ENCODE data around the gene AGPAT4. TPM values are rescaled to one million over a fixed set of nuclear protein-coding genes. Genes with fewer than 3 reads are reported as not detected.

AGPAT4 gene
- polyA plus RNA-seq, 1 donor (not counting 4 experiments of a cell fraction or from before 2014, with no cell fraction given), result 8.4 TPM

GRCh38 chr6:161246725-161247124 lies 27.1 kb downstream of the AGPAT4 start:
- no peak for DNase-seq (ENCODE audit: low read depth, low spot score)
- Histone ChIP-seq H3K9ac (ENCODE audit: control insufficient read depth, extremely low read depth, insufficient read depth, low read length) (no peak overlapping the region), H3K4me2 (ENCODE audit: control insufficient read depth, extremely low read depth, insufficient read depth, low read depth, low read length) (no peak overlapping the region), H3K27ac (ENCODE audit: control insufficient read depth, insufficient read depth, low read length) (no peak overlapping the region), H3K4me3 (ENCODE audit: control insufficient read depth in 2 of 3, extremely low read depth in 1 of 3, insufficient read depth in 2 of 3, low read depth in 1 of 3, low read length in 3 of 3) (no peak overlapping the region), H3K36me3 (ENCODE audit: control insufficient read depth in 2 of 2, extremely low read depth in 1 of 2, insufficient read depth in 2 of 2, low read length in 2 of 2) (peaks cover 0 to 1% of the 10 kb centered on the region in 2 experiments), H2AFZ (ENCODE audit: control insufficient read depth, low read length) (no peak overlapping the region), H4K20me1 (ENCODE audit: control insufficient read depth, extremely low read depth, insufficient read depth, low read length) (no peaks in the 10 kb centered on the region), H3K79me2 (ENCODE audit: control insufficient read depth, insufficient read depth, low read length) (no peaks in the 10 kb centered on the region), H3K27me3 (ENCODE audit: control insufficient read depth, extremely low read depth, insufficient read depth, low read length) (no peaks in the 10 kb centered on the region), H3K9me1 (ENCODE audit: control insufficient read depth, extremely low read depth, insufficient read depth, low read length) (no peaks in the 10 kb centered on the region), H3K4me1 (ENCODE audit: control insufficient read depth, extremely low read depth, insufficient read depth, low read length) (no peaks in the 10 kb centered on the region), H3K9me3 (ENCODE audit: control insufficient read depth, low read depth, low read length) (no peaks in the 10 kb centered on the region)
- dilution Hi-C loops (cut with MboI; ENCODE audit: extremely low pct_ligation_motif_present, low sequenced_read_pairs), result no loop called here
- no peak for TF ChIP-seq EZH2 (IDR thresholded peaks at IDR 0.05; ENCODE audit: low read length)
- no peak for FAIRE-seq

DNA sequence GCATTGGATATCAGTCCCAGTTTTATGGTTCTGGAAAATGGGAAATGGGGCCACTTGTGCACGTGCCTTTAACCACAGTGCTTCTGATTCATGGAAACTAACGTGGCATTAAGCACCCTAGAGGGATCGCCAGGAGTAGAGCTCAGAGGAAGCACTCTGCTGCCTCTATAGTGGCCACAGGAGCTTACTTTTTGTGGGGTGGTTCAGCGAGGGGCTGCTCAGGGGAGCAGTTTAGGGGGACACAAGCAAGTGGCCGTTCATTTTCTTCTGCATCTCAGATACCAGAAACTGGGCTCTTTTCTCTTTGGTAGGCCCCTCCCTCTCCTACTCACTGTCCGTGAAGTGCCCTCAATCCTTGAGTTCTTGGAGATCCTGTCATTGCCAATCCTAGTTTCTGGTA lies 28.5 kb downstream of the AGPAT4 start:
- H2AFZ ChIP-seq (ENCODE audit: control insufficient read depth, low read length), result no peak overlapping the region
- H3K27ac ChIP-seq (ENCODE audit: control insufficient read depth, insufficient read depth, low read length), result no peak overlapping the region
- H3K4me1 ChIP-seq (ENCODE audit: control insufficient read depth, extremely low read depth, insufficient read depth, low read length), result no peaks in the 10 kb centered on the region
- no peak for FAIRE-seq
- no peaks in the 10 kb centered on the region for H4K20me1 ChIP-seq (ENCODE audit: control insufficient read depth, extremely low read depth, insufficient read depth, low read length)
- H3K4me2 ChIP-seq (ENCODE audit: control insufficient read depth, extremely low read depth, insufficient read depth, low read depth, low read length), result no peak overlapping the region
- peaks cover 0 to 1% of the 10 kb centered on the region in 2 experiments for H3K36me3 ChIP-seq (ENCODE audit: control insufficient read depth in 2 of 2, extremely low read depth in 1 of 2, insufficient read depth in 2 of 2, low read length in 2 of 2)
- no peaks in the 10 kb centered on the region for H3K9me1 ChIP-seq (ENCODE audit: control insufficient read depth, extremely low read depth, insufficient read depth, low read length)
- no peak for DNase-seq (ENCODE audit: low read depth, low spot score)
- no peak overlapping the region for H3K9ac ChIP-seq (ENCODE audit: control insufficient read depth, extremely low read depth, insufficient read depth, low read length)
- H3K27me3 ChIP-seq (ENCODE audit: control insufficient read depth, extremely low read depth, insufficient read depth, low read length), result no peaks in the 10 kb centered on the region
- TF ChIP-seq, protein P1, sequence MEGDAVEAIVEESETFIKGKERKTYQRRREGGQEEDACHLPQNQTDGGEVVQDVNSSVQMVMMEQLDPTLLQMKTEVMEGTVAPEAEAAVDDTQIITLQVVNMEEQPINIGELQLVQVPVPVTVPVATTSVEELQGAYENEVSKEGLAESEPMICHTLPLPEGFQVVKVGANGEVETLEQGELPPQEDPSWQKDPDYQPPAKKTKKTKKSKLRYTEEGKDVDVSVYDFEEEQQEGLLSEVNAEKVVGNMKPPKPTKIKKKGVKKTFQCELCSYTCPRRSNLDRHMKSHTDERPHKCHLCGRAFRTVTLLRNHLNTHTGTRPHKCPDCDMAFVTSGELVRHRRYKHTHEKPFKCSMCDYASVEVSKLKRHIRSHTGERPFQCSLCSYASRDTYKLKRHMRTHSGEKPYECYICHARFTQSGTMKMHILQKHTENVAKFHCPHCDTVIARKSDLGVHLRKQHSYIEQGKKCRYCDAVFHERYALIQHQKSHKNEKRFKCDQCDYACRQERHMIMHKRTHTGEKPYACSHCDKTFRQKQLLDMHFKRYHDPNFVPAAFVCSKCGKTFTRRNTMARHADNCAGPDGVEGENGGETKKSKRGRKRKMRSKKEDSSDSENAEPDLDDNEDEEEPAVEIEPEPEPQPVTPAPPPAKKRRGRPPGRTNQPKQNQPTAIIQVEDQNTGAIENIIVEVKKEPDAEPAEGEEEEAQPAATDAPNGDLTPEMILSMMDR (optimal IDR thresholded peaks at IDR 0.05 in 1 of 3, IDR thresholded peaks at IDR 0.05 in 1 of 3, conservative IDR thresholded peaks at IDR 0.05 in 1 of 3; ENCODE audit: extremely low read depth in 1 of 3, insufficient read depth in 2 of 3, low read length in 3 of 3), result no peak
- no peak for TF ChIP-seq EZH2 (IDR thresholded peaks at IDR 0.05; ENCODE audit: low read length)
- dilution Hi-C loops (cut with MboI; ENCODE audit: extremely low pct_ligation_motif_present, low sequenced_read_pairs), result no loop called here
- no peaks in the 10 kb centered on the region for H3K9me3 ChIP-seq (ENCODE audit: control insufficient read depth, low read depth, low read length)
- no peak overlapping the region for H3K4me3 ChIP-seq (ENCODE audit: control insufficient read depth in 2 of 3, extremely low read depth in 1 of 3, insufficient read depth in 2 of 3, low read depth in 1 of 3, low read length in 3 of 3)
- no peaks in the 10 kb centered on the region for H3K79me2 ChIP-seq (ENCODE audit: control insufficient read depth, insufficient read depth, low read length)

- no peaks in the 10 kb centered on the region for H4K20me1 ChIP-seq (ENCODE audit: control insufficient read depth, extremely low read depth, insufficient read depth, low read length)
- no peak for TF ChIP-seq EZH2 (IDR thresholded peaks at IDR 0.05; ENCODE audit: low read length)
- TF ChIP-seq, protein P1 (optimal IDR thresholded peaks at IDR 0.05 in 1 of 3, IDR thresholded peaks at IDR 0.05 in 1 of 3, conservative IDR thresholded peaks at IDR 0.05 in 1 of 3; ENCODE audit: extremely low read depth in 1 of 3, insufficient read depth in 2 of 3, low read length in 3 of 3), result no peak
- no peaks in the 10 kb centered on the region for H3K9me1 ChIP-seq (ENCODE audit: control insufficient read depth, extremely low read depth, insufficient read depth, low read length)
- dilution Hi-C loops (cut with MboI; ENCODE audit: extremely low pct_ligation_motif_present, low sequenced_read_pairs), result no loop called here
- no peak overlapping the region for H3K9ac ChIP-seq (ENCODE audit: control insufficient read depth, extremely low read depth, insufficient read depth, low read length)
- H3K36me3 ChIP-seq (ENCODE audit: control insufficient read depth in 2 of 2, extremely low read depth in 1 of 2, insufficient read depth in 2 of 2, low read length in 2 of 2), result peaks cover 0 to 1% of the 10 kb centered on the region in 2 experiments
- DNase-seq (ENCODE audit: low read depth, low spot score) (no peak), FAIRE-seq (no peak)
- no peaks in the 10 kb centered on the region for H3K27me3 ChIP-seq (ENCODE audit: control insufficient read depth, extremely low read depth, insufficient read depth, low read length)
- H3K4me3 ChIP-seq (ENCODE audit: control insufficient read depth in 2 of 3, extremely low read depth in 1 of 3, insufficient read depth in 2 of 3, low read depth in 1 of 3, low read length in 3 of 3), result no peak overlapping the region
- no peaks in the 10 kb centered on the region for H3K79me2 ChIP-seq (ENCODE audit: control insufficient read depth, insufficient read depth, low read length)
- H3K4me1 ChIP-seq (ENCODE audit: control insufficient read depth, extremely low read depth, insufficient read depth, low read length), result no peaks in the 10 kb centered on the region
- H3K4me2 ChIP-seq (ENCODE audit: control insufficient read depth, extremely low read depth, insufficient read depth, low read depth, low read length), result no peak overlapping the region
- H2AFZ ChIP-seq (ENCODE audit: control insufficient read depth, low read length), result no peak overlapping the region
- H3K27ac ChIP-seq (ENCODE audit: control insufficient read depth, insufficient read depth, low read length), result no peak overlapping the region
- no peaks in the 10 kb centered on the region for H3K9me3 ChIP-seq (ENCODE audit: control insufficient read depth, low read depth, low read length)
Measured at GRCh38 chr6:161244725-161245124, 29.1 kb downstream of the AGPAT4 start.
